ENCODE results near the gene PTPRM. TPM values are rescaled to one million over a fixed set of nuclear protein-coding genes. Genes with fewer than 3 reads are reported as not detected.

The PTPRM gene
- total and polyA plus RNA-seq, 9 donors = 45.6 to 82.0 (median 56.9) TPM

DNA sequence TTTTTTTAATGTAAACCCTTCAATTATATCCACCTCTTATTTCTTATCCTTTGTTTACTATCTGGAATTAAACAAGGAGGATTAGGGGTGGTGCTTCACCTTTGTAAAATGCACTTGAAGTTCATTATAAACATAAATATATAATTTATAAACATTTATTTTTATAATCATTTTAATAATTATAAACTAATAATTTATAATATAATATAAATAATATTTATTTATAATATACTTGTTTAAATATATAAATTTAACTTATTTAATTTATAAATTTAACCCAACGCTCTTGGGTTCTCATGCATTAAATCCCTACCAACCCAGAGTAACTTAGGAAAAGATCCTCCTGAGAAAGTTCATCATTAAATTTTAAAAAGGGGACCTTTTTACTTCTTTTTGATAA is 452.5 kb downstream of the PTPRM start:
- no peaks in the 10 kb centered on the region for H3K27me3 ChIP-seq
- no peak overlapping the region for H3K4me3 ChIP-seq
- H3K36me3 ChIP-seq = no peaks in the 10 kb centered on the region
- TF ChIP-seq, protein P1, sequence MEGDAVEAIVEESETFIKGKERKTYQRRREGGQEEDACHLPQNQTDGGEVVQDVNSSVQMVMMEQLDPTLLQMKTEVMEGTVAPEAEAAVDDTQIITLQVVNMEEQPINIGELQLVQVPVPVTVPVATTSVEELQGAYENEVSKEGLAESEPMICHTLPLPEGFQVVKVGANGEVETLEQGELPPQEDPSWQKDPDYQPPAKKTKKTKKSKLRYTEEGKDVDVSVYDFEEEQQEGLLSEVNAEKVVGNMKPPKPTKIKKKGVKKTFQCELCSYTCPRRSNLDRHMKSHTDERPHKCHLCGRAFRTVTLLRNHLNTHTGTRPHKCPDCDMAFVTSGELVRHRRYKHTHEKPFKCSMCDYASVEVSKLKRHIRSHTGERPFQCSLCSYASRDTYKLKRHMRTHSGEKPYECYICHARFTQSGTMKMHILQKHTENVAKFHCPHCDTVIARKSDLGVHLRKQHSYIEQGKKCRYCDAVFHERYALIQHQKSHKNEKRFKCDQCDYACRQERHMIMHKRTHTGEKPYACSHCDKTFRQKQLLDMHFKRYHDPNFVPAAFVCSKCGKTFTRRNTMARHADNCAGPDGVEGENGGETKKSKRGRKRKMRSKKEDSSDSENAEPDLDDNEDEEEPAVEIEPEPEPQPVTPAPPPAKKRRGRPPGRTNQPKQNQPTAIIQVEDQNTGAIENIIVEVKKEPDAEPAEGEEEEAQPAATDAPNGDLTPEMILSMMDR (IDR thresholded peaks at IDR 0.05) = no peak
- no peak for TF ChIP-seq EP300 (IDR thresholded peaks at IDR 0.05)
- TF ChIP-seq POLR2A (IDR thresholded peaks at IDR 0.05) = no peak
- no peak for DNase-seq
- peaks cover 1% of the 10 kb centered on the region for H3K4me1 ChIP-seq (ENCODE audit: insufficient read depth)
- intact Hi-C loops (cut with DNase I) = loop anchor here in 1 of 4 donors (2.0 kb wide), 1 partner anchor 37 kb away; no protein-coding TSS in a partner anchor
- H3K27ac ChIP-seq = no peak overlapping the region
- WGBS, 3 donors = 97 to 99% (median 97%) methylated on average over 1 of the region's 1 CpG
- H3K9me3 ChIP-seq = no peaks in the 10 kb centered on the region

- 11 to 15% (median 11%) methylated on average over 7 of the region's 7 CpGs for WGBS, 3 donors
- intact Hi-C loops (cut with DNase I) = no loop called here
- Histone ChIP-seq H3K27ac (no peak overlapping the region), H3K27me3 (no peaks in the 10 kb centered on the region), H3K36me3 (no peaks in the 10 kb centered on the region), H3K4me1 (ENCODE audit: insufficient read depth) (peaks cover 1% of the 10 kb centered on the region), H3K4me3 (no peak overlapping the region), H3K9me3 (no peaks in the 10 kb centered on the region)
- DNase-seq = no peak
- TF ChIP-seq, protein P1 (IDR thresholded peaks at IDR 0.05) = no peak
- TF ChIP-seq POLR2A (IDR thresholded peaks at IDR 0.05) (no peak), EP300 (IDR thresholded peaks at IDR 0.05) (no peak)
Observed at GRCh38 chr18:8020132-8020846, 453.2 kb downstream of the PTPRM start.

GRCh38 chr18:8029061-8029460 is 461.9 kb downstream of the PTPRM start:
- intact Hi-C loops (cut with DNase I) = no loop called here
- H3K36me3 ChIP-seq = no peaks in the 10 kb centered on the region
- TF ChIP-seq EP300 (IDR thresholded peaks at IDR 0.05) = no peak
- TF ChIP-seq POLR2A (IDR thresholded peaks at IDR 0.05) = no peak
- TF ChIP-seq, protein P1 (IDR thresholded peaks at IDR 0.05) = no peak
- H3K27me3 ChIP-seq = no peaks in the 10 kb centered on the region
- no peak for DNase-seq
- no peak overlapping the region for H3K27ac ChIP-seq
- no peaks in the 10 kb centered on the region for H3K9me3 ChIP-seq
- H3K4me3 ChIP-seq = no peak overlapping the region
- H3K4me1 ChIP-seq (ENCODE audit: insufficient read depth) = no peaks in the 10 kb centered on the region

DNA sequence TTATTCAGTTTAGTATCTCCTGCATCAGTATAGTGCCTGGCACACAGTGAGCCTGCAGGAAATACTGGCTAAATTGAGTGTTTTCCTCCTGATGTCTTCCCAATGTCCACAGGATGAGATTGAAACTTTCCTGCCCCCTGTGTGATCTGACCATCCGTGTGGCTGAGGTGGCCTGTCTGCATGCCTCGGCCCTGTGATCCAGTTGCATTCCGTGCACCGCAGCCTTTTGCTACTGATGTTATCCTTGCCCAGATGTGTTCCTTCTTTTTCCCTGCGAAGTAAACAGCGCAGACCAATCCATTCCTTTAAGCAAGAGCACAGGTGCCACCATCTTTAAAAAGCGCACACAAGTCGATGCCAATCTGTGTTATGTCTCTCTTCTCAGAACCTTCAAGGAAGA is 462.6 kb downstream of the PTPRM start:
- no peak overlapping the region for H3K4me3 ChIP-seq
- no peak overlapping the region for H3K27ac ChIP-seq
- no peak for DNase-seq
- no peaks in the 10 kb centered on the region for H3K27me3 ChIP-seq
- H3K36me3 ChIP-seq = no peaks in the 10 kb centered on the region
- TF ChIP-seq POLR2A (IDR thresholded peaks at IDR 0.05) (no peak), EP300 (IDR thresholded peaks at IDR 0.05) (no peak)
- TF ChIP-seq, protein P1 (IDR thresholded peaks at IDR 0.05) = no peak
- H3K4me1 ChIP-seq (ENCODE audit: insufficient read depth) = no peaks in the 10 kb centered on the region
- 96 to 99% (median 98%) methylated on average over 8 of the region's 8 CpGs for WGBS, 3 donors
- no peaks in the 10 kb centered on the region for H3K9me3 ChIP-seq
- intact Hi-C loops (cut with DNase I) = no loop called here

All from ovary (tissue), 9 donors.